ENCODE results near the gene CDHR5. TPM values are rescaled to one million over a fixed set of nuclear protein-coding genes. Genes with fewer than 3 reads are reported as not detected.

Gene CDHR5
- total and polyA plus RNA-seq, 2 donors, result 0.05 TPM; not detected in 1

GRCh38 chr11:638631-639331 is 14.0 kb upstream of the CDHR5 start:
- Histone ChIP-seq H3K36me3 (ENCODE audit: control insufficient read depth in 2 of 2, insufficient read depth in 2 of 2, low read length in 1 of 2) (peaks cover 6 to 27% of the 10 kb centered on the region in 2 donors), H3K4me3 (ENCODE audit: low read length in 2 of 2) (no peak overlapping the region), H3K27ac (ENCODE audit: low read depth in 1 of 2, low read length in 1 of 2) (no peak overlapping the region), H3K27me3 (ENCODE audit: control insufficient read depth in 2 of 2, insufficient read depth in 1 of 2, low read length in 1 of 2) (peaks cover 58 to 76% of the 10 kb centered on the region in 2 donors), H3K9me3 (ENCODE audit: control insufficient read depth in 2 of 2, insufficient read depth in 1 of 2, low read length in 1 of 2) (peaks cover 1 to 3% of the 10 kb centered on the region in 2 donors), H3K4me1 (ENCODE audit: control insufficient read depth in 2 of 2, insufficient read depth in 2 of 2, low read length in 2 of 2) (peaks cover 4 to 19% of the 10 kb centered on the region in 2 donors)
- WGBS, result 83% methylated on average over 28 of the region's 28 CpGs
- DNase-seq (ENCODE audit: low read depth in 6 of 9, low spot score in 9 of 9), result no peak

GRCh38 chr11:637593-638521 is 13.1 kb upstream of the CDHR5 start:
- H3K4me1 ChIP-seq (ENCODE audit: control insufficient read depth in 2 of 2, insufficient read depth in 2 of 2, low read length in 2 of 2), result peaks cover 4 to 19% of the 10 kb centered on the region in 2 donors
- DNase-seq (ENCODE audit: low read depth in 6 of 9, low spot score in 9 of 9), result no peak
- peaks cover 58 to 76% of the 10 kb centered on the region in 2 donors for H3K27me3 ChIP-seq (ENCODE audit: control insufficient read depth in 2 of 2, insufficient read depth in 1 of 2, low read length in 1 of 2)

GRCh38 chr11:637333-637592 is 12.5 kb upstream of the CDHR5 start:
- Histone ChIP-seq H3K36me3 (ENCODE audit: control insufficient read depth in 2 of 2, insufficient read depth in 2 of 2, low read length in 1 of 2) (peaks cover 4 to 14% of the 10 kb centered on the region in 2 donors), H3K27ac (ENCODE audit: low read depth in 1 of 2, low read length in 1 of 2) (no peak overlapping the region), H3K27me3 (ENCODE audit: control insufficient read depth in 2 of 2, insufficient read depth in 1 of 2, low read length in 1 of 2) (peaks cover 58 to 76% of the 10 kb centered on the region in 2 donors), H3K4me1 (ENCODE audit: control insufficient read depth in 2 of 2, insufficient read depth in 2 of 2, low read length in 2 of 2) (peaks cover 4 to 15% of the 10 kb centered on the region in 2 donors), H3K4me3 (ENCODE audit: low read length in 2 of 2) (no peak overlapping the region), H3K9me3 (ENCODE audit: control insufficient read depth in 2 of 2, insufficient read depth in 1 of 2, low read length in 1 of 2) (peaks cover 1 to 3% of the 10 kb centered on the region in 2 donors)
- DNase-seq (ENCODE audit: low read depth in 6 of 9, low spot score in 9 of 9), result no peak
- 6% methylated on average over 34 of the region's 34 CpGs for WGBS

More at GRCh38 chr11:637593-638521, 13.1 kb upstream of the CDHR5 start:
- Histone ChIP-seq H3K27ac (ENCODE audit: low read depth in 1 of 2, low read length in 1 of 2) (no peak overlapping the region), H3K36me3 (ENCODE audit: control insufficient read depth in 2 of 2, insufficient read depth in 2 of 2, low read length in 1 of 2) (peaks cover 4 to 19% of the 10 kb centered on the region in 2 donors), H3K9me3 (ENCODE audit: control insufficient read depth in 2 of 2, insufficient read depth in 1 of 2, low read length in 1 of 2) (peaks cover 1 to 3% of the 10 kb centered on the region in 2 donors), H3K4me3 (ENCODE audit: low read length in 2 of 2) (no peak overlapping the region)
- WGBS, result 42% methylated on average over 55 of the region's 55 CpGs

- peaks cover 58 to 72% of the 10 kb centered on the region in 2 donors for H3K27me3 ChIP-seq (ENCODE audit: control insufficient read depth in 2 of 2, insufficient read depth in 1 of 2, low read length in 1 of 2)
- H3K36me3 ChIP-seq (ENCODE audit: control insufficient read depth in 2 of 2, insufficient read depth in 2 of 2, low read length in 1 of 2), result peaks cover 0 to 9% of the 10 kb centered on the region in 2 donors
- no peak within 1 kb of the TSS for H3K27ac ChIP-seq (ENCODE audit: low read depth in 1 of 2, low read length in 1 of 2)
- peaks cover 4 to 12% of the 10 kb centered on the region in 2 donors for H3K4me1 ChIP-seq (ENCODE audit: control insufficient read depth in 2 of 2, insufficient read depth in 2 of 2, low read length in 2 of 2)
- H3K4me3 ChIP-seq (ENCODE audit: low read length in 2 of 2), result no peak within 1 kb of the TSS
- DNase-seq (ENCODE audit: low read depth in 6 of 9, low spot score in 9 of 9), result no peak
- 22% methylated on average over 100 of the region's 100 CpGs for WGBS
- peaks cover 1 to 3% of the 10 kb centered on the region in 2 donors for H3K9me3 ChIP-seq (ENCODE audit: control insufficient read depth in 2 of 2, insufficient read depth in 1 of 2, low read length in 1 of 2)
Measured at GRCh38 chr11:636511-637332, 12.0 kb upstream of the CDHR5 start, which contains the start of gene DRD4. Gene DRD4 (plus strand): TSS chr11:637269. CDS start chr11:637305, 36 bp downstream.

GRCh38 chr11:635945-636510 is 11.3 kb upstream of the CDHR5 start:
- Histone ChIP-seq H3K4me3 (ENCODE audit: low read length in 2 of 2) (no peak overlapping the region), H3K4me1 (ENCODE audit: control insufficient read depth in 2 of 2, insufficient read depth in 2 of 2, low read length in 2 of 2) (peaks cover 4 to 8% of the 10 kb centered on the region in 2 donors), H3K27ac (ENCODE audit: low read depth in 1 of 2, low read length in 1 of 2) (no peak overlapping the region), H3K36me3 (ENCODE audit: control insufficient read depth in 2 of 2, insufficient read depth in 2 of 2, low read length in 1 of 2) (peaks cover 0 to 2% of the 10 kb centered on the region in 2 donors), H3K9me3 (ENCODE audit: control insufficient read depth in 2 of 2, insufficient read depth in 1 of 2, low read length in 1 of 2) (peaks cover 1 to 3% of the 10 kb centered on the region in 2 donors), H3K27me3 (ENCODE audit: control insufficient read depth in 2 of 2, insufficient read depth in 1 of 2, low read length in 1 of 2) (peaks cover 52 to 65% of the 10 kb centered on the region in 2 donors)
- WGBS, result 90% methylated on average over 22 of the region's 22 CpGs
- DNase-seq (ENCODE audit: low read depth in 6 of 9, low spot score in 9 of 9), result no peak

GRCh38 chr11:630871-631270 is 6.1 kb upstream of the CDHR5 start:
- H3K27ac ChIP-seq (ENCODE audit: low read depth in 1 of 2, low read length in 1 of 2), result no peak overlapping the region
- peaks cover 0 to 13% of the 10 kb centered on the region in 2 donors for H3K4me1 ChIP-seq (ENCODE audit: control insufficient read depth in 2 of 2, insufficient read depth in 2 of 2, low read length in 2 of 2)
- peaks cover 27 to 57% of the 10 kb centered on the region in 2 donors for H3K27me3 ChIP-seq (ENCODE audit: control insufficient read depth in 2 of 2, insufficient read depth in 1 of 2, low read length in 1 of 2)
- no peaks in the 10 kb centered on the region for H3K36me3 ChIP-seq (ENCODE audit: control insufficient read depth in 2 of 2, insufficient read depth in 2 of 2, low read length in 1 of 2)
- H3K4me3 ChIP-seq (ENCODE audit: low read length in 2 of 2), result no peak overlapping the region
- no peak for DNase-seq (ENCODE audit: low read depth in 6 of 9, low spot score in 9 of 9)
- H3K9me3 ChIP-seq (ENCODE audit: control insufficient read depth in 2 of 2, insufficient read depth in 1 of 2, low read length in 1 of 2), result peaks cover 0 to 3% of the 10 kb centered on the region in 2 donors
- 94% methylated on average over 5 of the region's 5 CpGs for WGBS

- peaks cover 0 to 3% of the 10 kb centered on the region in 2 donors for H3K9me3 ChIP-seq (ENCODE audit: control insufficient read depth in 2 of 2, insufficient read depth in 1 of 2, low read length in 1 of 2)
- 9% methylated on average over 10 of the region's 10 CpGs for WGBS
- peak in 3 of 9 donors; percentile 19 to 60 (median 32) for DNase-seq (ENCODE audit: low read depth in 6 of 9, low spot score in 9 of 9)
- H3K4me3 ChIP-seq (ENCODE audit: low read length in 2 of 2), result no peak overlapping the region
- H3K27ac ChIP-seq (ENCODE audit: low read depth in 1 of 2, low read length in 1 of 2), result no peak overlapping the region
- peaks cover 0 to 13% of the 10 kb centered on the region in 2 donors for H3K4me1 ChIP-seq (ENCODE audit: control insufficient read depth in 2 of 2, insufficient read depth in 2 of 2, low read length in 2 of 2)
- peaks cover 37 to 56% of the 10 kb centered on the region in 2 donors for H3K27me3 ChIP-seq (ENCODE audit: control insufficient read depth in 2 of 2, insufficient read depth in 1 of 2, low read length in 1 of 2)
- no peaks in the 10 kb centered on the region for H3K36me3 ChIP-seq (ENCODE audit: control insufficient read depth in 2 of 2, insufficient read depth in 2 of 2, low read length in 1 of 2)
Measured at GRCh38 chr11:629237-629583, 4.5 kb upstream of the CDHR5 start.

GRCh38 chr11:628056-628455 is 3.3 kb upstream of the CDHR5 start:
- no peak for DNase-seq (ENCODE audit: low read depth in 6 of 9, low spot score in 9 of 9)
- Histone ChIP-seq H3K4me3 (ENCODE audit: low read length in 2 of 2) (no peak overlapping the region), H3K27me3 (ENCODE audit: control insufficient read depth in 2 of 2, insufficient read depth in 1 of 2, low read length in 1 of 2) (peaks cover 37 to 57% of the 10 kb centered on the region in 2 donors), H3K27ac (ENCODE audit: low read depth in 1 of 2, low read length in 1 of 2) (no peak overlapping the region), H3K9me3 (ENCODE audit: control insufficient read depth in 2 of 2, insufficient read depth in 1 of 2, low read length in 1 of 2) (peaks cover 0 to 3% of the 10 kb centered on the region in 2 donors), H3K36me3 (ENCODE audit: control insufficient read depth in 2 of 2, insufficient read depth in 2 of 2, low read length in 1 of 2) (no peaks in the 10 kb centered on the region), H3K4me1 (ENCODE audit: control insufficient read depth in 2 of 2, insufficient read depth in 2 of 2, low read length in 2 of 2) (peaks cover 0 to 13% of the 10 kb centered on the region in 2 donors)
- WGBS, result 95% methylated on average over 31 of the region's 31 CpGs
